K562 (cell line): ENCODE data around the gene ZNF292. TPM values are rescaled to one million over a fixed set of nuclear protein-coding genes. Genes with fewer than 3 reads are reported as not detected.

Experiments
- ATAC-seq: fragments of 200-7000 bp; cut with Tn5 transposase; 3 replicates; pipeline ENCODE4 v1.9.1; 2020; ENCODE audit warnings: moderate library complexity
- BruUV-seq: library from RNA; stranded (reverse); fragments of 400-500 nt; replicated peaks from 2 replicates; lab custom pipeline; 2021; lab: Mats Ljungman, UMichigan
- CTCF ChIA-PET: fragments of 300-600 bp; formaldehyde crosslinking; extraction: SDS; loops from one replicate; lab custom pipeline; 2021; ENCODE audit warnings: low intra/inter-chr PET ratio; lab: Yijun Ruan, JAX
- POLR2A ChIA-PET: fragments of 300-600, 350-650 bp; sonication (Branson Sonifier 250); formaldehyde crosslinking; extraction: SDS; loops from one replicate; lab custom pipeline; 2021; ENCODE audit warnings: antibody characterized with exemption, inconsistent platforms; lab: Yijun Ruan, JAX
- DNase-seq, 4 experiments: peaks; one replicate each; pipeline versions ENCODE4 v3.0.0 to v3.0.0-alpha.2; 2011 to 2018; ENCODE audit warnings: low spot score in 3 of 4, mixed read lengths in 3 of 4; ENCODE audit errors: extremely low read depth in 1 of 4
- FAIRE-seq: peaks from 2 replicates; lab custom pipeline; 2011; peaks lifted over from hg19 to GRCh38; lab: Jason Lieb, UNC
- H2AFZ ChIP-seq: 2 replicates; pipeline ENCODE4 v1.6.0; 2011; ENCODE audit warnings: low read depth, low read length, control low read depth, inconsistent platforms
- H3K27ac ChIP-seq: fragments of 200-600 bp; 3 replicates; pipeline ENCODE4 v1.8.0; 2011; ENCODE audit warnings: low read depth, mild to moderate bottlenecking, control low read depth, inconsistent platforms, low read length, moderate library complexity, mixed read lengths; ENCODE audit errors: extremely low read depth
- H3K27me3 ChIP-seq, 2 experiments: fragments of 300-600 bp in 1 of 2; 2 replicates in 1 of 2; 3 replicates in 1 of 2; pipeline versions ENCODE4 v1.6.0 to v1.8.0; 2011; ENCODE audit warnings: inconsistent platforms in 2 of 2, low read length in 2 of 2, mild to moderate bottlenecking in 1 of 2, mixed read lengths in 1 of 2, moderate library complexity in 1 of 2; ENCODE audit not compliant: control insufficient read depth in 2 of 2, insufficient read depth in 2 of 2
- H3K36me3 ChIP-seq: fragments of 300-600 bp; 3 replicates; pipeline ENCODE4 v1.8.0; 2011; ENCODE audit warnings: mild to moderate bottlenecking, low read length, inconsistent platforms; ENCODE audit not compliant: control insufficient read depth, insufficient read depth
- H3K4me1 ChIP-seq, 2 experiments: fragments of 200-600 bp in 1 of 2; replicated peaks in 1 of 2; 2 replicates in 1 of 2; 3 replicates in 1 of 2; pipeline versions ENCODE4 v1.5.1 to v1.8.0; 2011; ENCODE audit warnings: inconsistent platforms in 2 of 2, low read length in 2 of 2, mild to moderate bottlenecking in 1 of 2, mixed read lengths in 1 of 2, moderate library complexity in 1 of 2; ENCODE audit not compliant: control insufficient read depth in 2 of 2, insufficient read depth in 2 of 2
- H3K4me2 ChIP-seq: 2 replicates; pipeline ENCODE4 v1.6.1; 2011; ENCODE audit warnings: low read length, control low read depth, inconsistent platforms, mixed read lengths; ENCODE audit not compliant: insufficient read depth
- H3K4me3 ChIP-seq: fragments of 200-600 bp; sonication (generic), shearing (Covaris generic); 2 replicates; pipeline ENCODE4 v1.5.1; 2016; ENCODE audit warnings: control low read depth, inconsistent platforms
- H3K79me2 ChIP-seq: fragments of 200-600 bp; 3 replicates; pipeline ENCODE4 v1.8.0; 2011; ENCODE audit warnings: low read length, inconsistent platforms; ENCODE audit not compliant: control insufficient read depth, insufficient read depth
- H3K9ac ChIP-seq, 2 experiments: 2 replicates each; pipeline versions ENCODE4 v1.6.0 to v1.6.1; 2011; ENCODE audit warnings: low read depth in 2 of 2, low read length in 2 of 2, control low read depth in 1 of 2, inconsistent platforms in 1 of 2, mild to moderate bottlenecking in 1 of 2, mixed read lengths in 1 of 2; ENCODE audit not compliant: insufficient read depth in 1 of 2
- H3K9me1 ChIP-seq: one replicate; pipeline ENCODE4 v1.6.0; 2011; ENCODE audit warnings: inconsistent platforms, mild to moderate bottlenecking, low read length, moderate library complexity; ENCODE audit not compliant: control insufficient read depth, insufficient read depth
- H3K9me3 ChIP-seq: replicated peaks from 2 replicates; pipeline ENCODE4 v1.5.1; 2011; ENCODE audit warnings: low read depth, low read length, inconsistent platforms; ENCODE audit not compliant: control insufficient read depth, insufficient read depth
- H4K20me1 ChIP-seq: replicated peaks from 2 replicates; pipeline ENCODE4 v1.6.1; 2011; ENCODE audit warnings: low read length, inconsistent platforms, mixed read lengths; ENCODE audit not compliant: control insufficient read depth, insufficient read depth
- HDAC3 ChIP-seq: fragments of 450-650 bp; IDR thresholded peaks from 2 replicates; pipeline ENCODE4 v1.6.1; 2018; ENCODE audit warnings: borderline replicate concordance, mild to moderate bottlenecking, moderate library complexity; ENCODE audit not compliant: partially characterized antibody
- KHSRP ChIP-seq: fragments of 450-650 bp; IDR thresholded peaks from 2 replicates; pipeline ENCODE4 v1.6.1; 2017
- LARP7 ChIP-seq: fragments of 450-650 bp; IDR thresholded peaks from 2 replicates; pipeline ENCODE4 v1.6.1; 2016
- NFIC ChIP-seq: fragments of 450-650 bp; IDR thresholded peaks from 2 replicates; pipeline ENCODE4 v1.6.1; 2017; ENCODE audit warnings: mild to moderate bottlenecking, inconsistent platforms
- NFIX ChIP-seq: fragments of 250-450 bp; sonication (Bioruptor Pico); IDR thresholded peaks from 2 replicates; pipeline ENCODE4 v1.4.0; 2020; ENCODE audit warnings: low read depth, mild to moderate bottlenecking, moderate library complexity
- TAF9B ChIP-seq: fragments of 450-650 bp; IDR thresholded peaks from 2 replicates; pipeline ENCODE4 v1.6.1; 2018; ENCODE audit warnings: mild to moderate bottlenecking; ENCODE audit not compliant: partially characterized antibody
- ZNF347 ChIP-seq: fragments of 450-650 bp; formaldehyde crosslinking; IDR thresholded peaks from 2 replicates; pipeline ENCODE4 v1.4.0; 2020; ENCODE audit warnings: low read depth, mild to moderate bottlenecking, moderate library complexity
- WGBS: fragments of 100-300 bp; shearing (Covaris generic); methylation state at CpG from one replicate; pipeline ENCODE4 v1.1.6; 2016; ENCODE audit warnings: low coverage, mixed read lengths; ENCODE audit not compliant: insufficient coverage; ENCODE audit errors: missing lambda C conversion rate; 5-methylcytosine and 5-hydroxymethylcytosine counted together
- in situ Hi-C: fragments of 300-500 bp; cut with MboI; formaldehyde crosslinking; loops from 4 replicates; pipeline ENCODE4 v1.15.0; 2018; ENCODE audit warnings: inconsistent platforms, mixed read lengths
- intact Hi-C: fragments of 100-400 bp; cut with micrococcal nuclease; formaldehyde crosslinking; loops from 2 replicates; pipeline ENCODE4 v1.14.2; 2022
- polyA plus RNA-seq, 8 experiments: library from polyadenylated mRNA; depleted of rRNA in 4 of 8; stranded (reverse) in 5 of 8; unstranded in 3 of 8; fragments of >200 nt; fragmentation: Nextera tagmentation in 2 of 8; fragmentation: Illumina TruSeq in 1 of 8; extraction: Ambion mirVana in 2 of 8; extraction: Trizol in 1 of 8; gene quantifications; 2 replicates each; pipeline versions ENCODE4 v1.2.1 to v1.2.3, GENCODE V29; 2011 to 2014; ENCODE audit warnings: inconsistent platforms in 1 of 8, missing spikeins in 1 of 8
- total RNA-seq, 7 experiments: library from RNA; depleted of rRNA in 6 of 7; stranded (reverse); fragments of >200 nt in 6 of 7; fragmentation: Illumina TruSeq in 2 of 7; extraction: Trizol in 2 of 7; gene quantifications; 2 replicates each; pipeline versions ENCODE4 v1.2.1 to v1.2.3, GENCODE V29; 2011 to 2021; ENCODE audit warnings: low replicate concordance in 1 of 7

ZNF292 gene
- total and polyA plus RNA-seq, 9 of the 15 experiments (the other 6 are each of a cell fraction or from before 2014, with no cell fraction given), result 4.4 to 17.1 (median 12.8) TPM

GRCh38 chr6:87184762-87185250 lies 29.4 kb downstream of the ZNF292 start:
- TF ChIP-seq NFIX (CRISPR knock-in tag), result peak; percentile 25; the same call in 1 of the 2 replicates
- no peak for TF ChIP-seq KHSRP
- TF ChIP-seq LARP7, result no peak
- no peak for TF ChIP-seq HDAC3
- TF ChIP-seq NFIC, result peak; percentile 76
- TF ChIP-seq TAF9B, result no peak
- TF ChIP-seq ZNF347 (CRISPR knock-in tag), result no peak
- no peak; the same call in 2 of the 3 replicates for ATAC-seq
- BruUV-seq, result no TSS peak
- Histone ChIP-seq H3K4me1 (no peaks in the 10 kb centered on the region), H3K36me3 (peaks cover 14% of the 10 kb centered on the region; the same call in 2 of the 3 replicates), H3K9me3 (no peaks in the 10 kb centered on the region), H3K4me2 (no peak overlapping the region), H3K79me2 (peaks cover 83% of the 10 kb centered on the region), H2AFZ (no peak overlapping the region), H3K9me1 (no peaks in the 10 kb centered on the region), H3K9ac (no peak overlapping the region), H3K27me3 (no peaks in the 10 kb centered on the region), H4K20me1 (peaks cover 4% of the 10 kb centered on the region; the same call in 1 of the 2 replicates), H3K27ac (no peak overlapping the region), H3K4me3 (no peak overlapping the region)
- FAIRE-seq, result peak; percentile 26
- intact Hi-C loops (no loop called here), in situ Hi-C loops (no loop called here)
- ChIA-PET POLR2A (no interaction called here), CTCF (no interaction called here)
- peak in 1 of 4 experiments; percentile 14 for DNase-seq
- WGBS, result 93% methylated on average over 2 of the region's 2 CpGs
